Kidney glomerular epithelial cell (primary cell): ENCODE results near the gene BHLHA9.
"Not testable (repeated sequence)": the region's sequence is repeated elsewhere in the genome, so short reads cannot be mapped to it uniquely, and the experiment has no call there.

Source experiments
- DNase-seq: peaks from one replicate; lab custom pipeline; 2025; lab: John Stamatoyannopoulos, UW

BHLHA9 gene

GRCh38 chr17:1270210-1271029, at the start of gene BHLHA9:
Gene BHLHA9 (plus strand): TSS chr17:1270444. CDS start chr17:1270564, 120 bp downstream.
- DNase-seq = no peak

GRCh38 chr17:1221209-1221608, 49.0 kb upstream of the BHLHA9 start:
- DNase-seq = no peak

GRCh38 chr17:1222321-1222720, 47.9 kb upstream of the BHLHA9 start:
- peak; percentile 76 for DNase-seq

- no peak for DNase-seq
These were observed 46.6 kb upstream of the BHLHA9 start for GRCh38 chr17:1223662-1224061.

- DNase-seq = no peak
These were observed 45.9 kb upstream of the BHLHA9 start for GRCh38 chr17:1224330-1224729.

- DNase-seq = no peak
These were observed 43.9 kb upstream of the BHLHA9 start for GRCh38 chr17:1226308-1226707.

- no peak for DNase-seq
These were observed 42.9 kb upstream of the BHLHA9 start for GRCh38 chr17:1227365-1227764.

- no peak for DNase-seq
These were observed 42.1 kb upstream of the BHLHA9 start for GRCh38 chr17:1227917-1228780.

- DNase-seq = no peak
These were observed 41.4 kb upstream of the BHLHA9 start for GRCh38 chr17:1228781-1229348.

- DNase-seq = no peak
These were observed 40.8 kb upstream of the BHLHA9 start for GRCh38 chr17:1229349-1229899.

- DNase-seq = no peak
These were observed 40.2 kb upstream of the BHLHA9 start for GRCh38 chr17:1229900-1230501.

- DNase-seq = no peak
These were observed 38.8 kb upstream of the BHLHA9 start for GRCh38 chr17:1231456-1231855.

- DNase-seq = no peak
These were observed 37.9 kb upstream of the BHLHA9 start for GRCh38 chr17:1232331-1232730.

- no peak for DNase-seq
These were observed 37.5 kb upstream of the BHLHA9 start for GRCh38 chr17:1232786-1233185.

- no peak for DNase-seq
These were observed 35.8 kb upstream of the BHLHA9 start for GRCh38 chr17:1234455-1234854.

- no peak for DNase-seq
These were observed 32.8 kb upstream of the BHLHA9 start for GRCh38 chr17:1237471-1237870.

- DNase-seq = no peak
These were observed 31.0 kb upstream of the BHLHA9 start for GRCh38 chr17:1239210-1239609.

GRCh38 chr17:1240426-1240825, 29.8 kb upstream of the BHLHA9 start:
- not testable (repeated sequence) for DNase-seq

GRCh38 chr17:1241929-1242328, 28.3 kb upstream of the BHLHA9 start:
- no peak for DNase-seq

GRCh38 chr17:1244606-1245012, 25.6 kb upstream of the BHLHA9 start:
- no peak for DNase-seq

- DNase-seq = no peak
These were observed 18.2 kb upstream of the BHLHA9 start for GRCh38 chr17:1251866-1252608.
